Heart right ventricle (tissue), 16 donors: ENCODE data around the gene TNS3. TPM values are rescaled to one million over a fixed set of nuclear protein-coding genes. Genes with fewer than 3 reads are reported as not detected.

Source experiments
- ATAC-seq, 8 donors: fragments of 200-7000 bp; cut with Tn5 transposase; one replicate each; pipeline ENCODE4 v1.9.1; 2020; ENCODE audit warnings: mild to moderate bottlenecking in 8 of 8, moderate library complexity in 8 of 8, moderate number of reproducible peaks in 1 of 8
- DNase-seq, 2 donors: peaks; one replicate each; pipeline ENCODE4 v3.0.0-alpha.2; 2020
- H3K27ac ChIP-seq, 10 donors: fragments of 200-600 bp; sonication (generic) in 2 of 10; one replicate each; pipeline versions ENCODE4 v1.5.0 to v1.8.0; 2020 to 2022; ENCODE audit warnings: mild to moderate bottlenecking in 3 of 10
- H3K27me3 ChIP-seq, 7 donors: fragments of 200-600 bp; one replicate each; pipeline ENCODE4 v1.8.0; 2021 to 2022; ENCODE audit warnings: mild to moderate bottlenecking in 2 of 7
- H3K36me3 ChIP-seq, 9 donors: fragments of 200-600 bp; sonication (generic) in 1 of 9; one replicate each; pipeline versions ENCODE4 v1.5.0 to v1.8.0; 2020 to 2022; ENCODE audit warnings: mild to moderate bottlenecking in 2 of 9
- H3K4me1 ChIP-seq, 9 donors: fragments of 200-600 bp; sonication (generic) in 1 of 9; one replicate each; pipeline versions ENCODE4 v1.5.0 to v1.8.0; 2020 to 2022; ENCODE audit warnings: mild to moderate bottlenecking in 4 of 9
- H3K4me3 ChIP-seq, 10 donors: fragments of 200-600 bp; sonication (generic) in 2 of 10; one replicate each; pipeline versions ENCODE4 v1.5.0 to v1.8.0; 2020 to 2022; ENCODE audit warnings: mild to moderate bottlenecking in 7 of 10, moderate library complexity in 2 of 10
- H3K9me3 ChIP-seq, 11 donors: fragments of 200-600 bp in 10 of 11; sonication (generic) in 2 of 11; one replicate each; pipeline versions ENCODE4 v1.5.0 to v1.8.0; 2013 to 2022; ENCODE audit warnings: mild to moderate bottlenecking in 2 of 11, control low read depth in 1 of 11, moderate library complexity in 1 of 11
- WGBS, 2 donors: extraction: QIAGEN DNeasy Blood & Tissue Kit; methylation state at CpG; one replicate each; pipeline ENCODE4 v1.1.7; 2013; ENCODE audit warnings: inconsistent platforms in 1 of 2; 5-methylcytosine and 5-hydroxymethylcytosine counted together
- intact Hi-C, 10 donors: fragments of 100-400 bp; cut with DNase I; formaldehyde crosslinking; loops; one replicate each; pipeline versions ENCODE4 v1.11.1 to v1.14.2; 2022
- polyA plus RNA-seq, 2 donors: library from polyadenylated mRNA; stranded (reverse); fragments of 200-250 nt; gene quantifications; one replicate each; pipeline ENCODE4 v1.2.3, GENCODE V29; 2013
- total RNA-seq, 10 donors: library from RNA; stranded (reverse); fragmentation: NEBNext Ultra II Directional in 3 of 10; extraction: Animal tissue kit (Norgen Biotek cat#: 25700) in 3 of 10; gene quantifications; one replicate each; pipeline versions ENCODE4 v1.2.1 to v1.2.4, GENCODE V29; 2021 to 2023
- TF ChIP-seq, protein P1 (sequence below), 9 donors: fragments of 200-600 bp; sonication (generic) in 2 of 9; IDR thresholded peaks; one replicate each; pipeline versions ENCODE4 v1.5.0 to v1.8.0; 2021 to 2022; ENCODE audit warnings: antibody characterized with exemption in 9 of 9, mild to moderate bottlenecking in 5 of 9, moderate library complexity in 1 of 9
- donor health status: Arrhythmogenic right ventricular cardiomyopathy.
- donor health status: ischemic (EF 13 %, LVEDD 7.1; RV severe dilation, severe dysfunction).
- donor health status: healthy with polysubstance abuse.
- donor health status: DM: no; HTN: yes; CAD: no.
- donor health status: DM: no; HTN: no; CAD: no.
- donor health status: ischemic (EF 25% LVEDD 6.9; RV normal size, moderate dysfunction).
- donor health status: ischemic (EF 25% LVEDD 5.7; RV mildly dilated, moderate dysfunction).
- donor health status: healthy.
- donor health status: DM: yes; HTN: yes; CAD: no.
- donor health status: Ischemic cardiomyopathy.
- donor health status: ischemic (EF 35%, LVEDD 5.7; RV mildly dilated, moderate dysfunction).
- donor health status: nonischemic (EF 11% LVEDD 7.7; RV severe dilation, severe dysfunction).
- donor health status: DM: yes; HTN: yes; CAD: no.
- donor health status: PGD.
- donor health status: ischemic (EF 29% LVEDD 5.4; RV normal size, mild dysfunction).
- donor health status: nonischemic (EF 23%, LVEDD 6.1; RV moderate dilation, normal function).

TNS3 gene
- total and polyA plus RNA-seq, 12 donors = 6.7 to 74.2 (median 34.0) TPM

GRCh38 chr7:47411281-47411869 lies 170.5 kb downstream of the TNS3 start:
- H3K4me1 ChIP-seq = peaks cover 3 to 20% (median 13%) of the 10 kb centered on the region in 9 donors
- ATAC-seq (no peak), DNase-seq (no peak)
- H3K27me3 ChIP-seq = no peaks in the 10 kb centered on the region
- H3K36me3 ChIP-seq = peaks cover 0 to 98% (median 6%) of the 10 kb centered on the region in 9 donors
- intact Hi-C loops = loop anchor here in 1 of 10 donors (10.0 kb wide), 1 partner anchor 137 kb away; no protein-coding TSS in a partner anchor
- no peak overlapping the region for H3K4me3 ChIP-seq
- H3K27ac ChIP-seq = no peak overlapping the region
- 96 to 97% methylated on average over 18 of the region's 18 CpGs for WGBS, 2 donors
- TF ChIP-seq, protein P1, sequence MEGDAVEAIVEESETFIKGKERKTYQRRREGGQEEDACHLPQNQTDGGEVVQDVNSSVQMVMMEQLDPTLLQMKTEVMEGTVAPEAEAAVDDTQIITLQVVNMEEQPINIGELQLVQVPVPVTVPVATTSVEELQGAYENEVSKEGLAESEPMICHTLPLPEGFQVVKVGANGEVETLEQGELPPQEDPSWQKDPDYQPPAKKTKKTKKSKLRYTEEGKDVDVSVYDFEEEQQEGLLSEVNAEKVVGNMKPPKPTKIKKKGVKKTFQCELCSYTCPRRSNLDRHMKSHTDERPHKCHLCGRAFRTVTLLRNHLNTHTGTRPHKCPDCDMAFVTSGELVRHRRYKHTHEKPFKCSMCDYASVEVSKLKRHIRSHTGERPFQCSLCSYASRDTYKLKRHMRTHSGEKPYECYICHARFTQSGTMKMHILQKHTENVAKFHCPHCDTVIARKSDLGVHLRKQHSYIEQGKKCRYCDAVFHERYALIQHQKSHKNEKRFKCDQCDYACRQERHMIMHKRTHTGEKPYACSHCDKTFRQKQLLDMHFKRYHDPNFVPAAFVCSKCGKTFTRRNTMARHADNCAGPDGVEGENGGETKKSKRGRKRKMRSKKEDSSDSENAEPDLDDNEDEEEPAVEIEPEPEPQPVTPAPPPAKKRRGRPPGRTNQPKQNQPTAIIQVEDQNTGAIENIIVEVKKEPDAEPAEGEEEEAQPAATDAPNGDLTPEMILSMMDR (IDR thresholded peaks at IDR 0.05) = no peak
- H3K9me3 ChIP-seq = no peaks in the 10 kb centered on the region

DNA sequence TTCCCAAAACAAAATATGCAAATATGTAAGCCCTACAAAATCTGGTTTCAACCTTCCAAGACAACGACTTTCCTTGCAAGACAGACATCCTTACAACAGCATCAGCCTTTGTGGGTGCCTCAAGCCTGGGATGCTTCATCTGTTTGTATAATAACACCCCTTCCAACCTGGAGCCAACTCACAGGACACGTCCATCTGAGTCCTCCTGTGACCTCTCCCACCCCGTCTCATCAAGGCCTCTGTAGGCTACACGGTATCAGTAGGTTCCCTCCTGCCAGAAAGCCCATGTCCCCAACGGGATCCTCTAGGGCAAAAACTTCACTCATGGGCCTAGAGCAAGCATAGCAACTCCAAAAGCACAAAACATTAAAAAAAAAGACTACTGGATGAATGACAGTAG lies 173.2 kb downstream of the TNS3 start:
- 73 to 84% methylated on average over 5 of the region's 5 CpGs for WGBS, 2 donors
- TF ChIP-seq, protein P1 (IDR thresholded peaks at IDR 0.05) = no peak
- Histone ChIP-seq H3K27ac (no peak overlapping the region), H3K27me3 (no peaks in the 10 kb centered on the region), H3K9me3 (no peaks in the 10 kb centered on the region), H3K36me3 (peaks cover 0 to 92% (median 6%) of the 10 kb centered on the region in 9 donors), H3K4me1 (peaks cover 12 to 28% (median 17%) of the 10 kb centered on the region in 9 donors), H3K4me3 (no peak overlapping the region)
- DNase-seq (no peak), ATAC-seq (no peak)
- intact Hi-C loops = loop anchor here in 1 of 10 donors (10.0 kb wide), 1 partner anchor 124 kb away; no protein-coding TSS in a partner anchor

- intact Hi-C loops = loop anchor here in 1 of 10 donors (10.0 kb wide), 1 partner anchor 123 kb away; no protein-coding TSS in a partner anchor
- Histone ChIP-seq H3K27ac (no peak overlapping the region), H3K4me1 (peaks cover 12 to 27% (median 17%) of the 10 kb centered on the region in 9 donors), H3K36me3 (peaks cover 0 to 90% (median 6%) of the 10 kb centered on the region in 9 donors), H3K9me3 (no peaks in the 10 kb centered on the region), H3K27me3 (no peaks in the 10 kb centered on the region), H3K4me3 (no peak overlapping the region)
- TF ChIP-seq, protein P1 (IDR thresholded peaks at IDR 0.05) = no peak
- ATAC-seq (no peak), DNase-seq (no peak)
- 96 to 97% methylated on average over 14 of the region's 14 CpGs for WGBS, 2 donors
Observed at GRCh38 chr7:47407821-47408674, 173.9 kb downstream of the TNS3 start.

DNA sequence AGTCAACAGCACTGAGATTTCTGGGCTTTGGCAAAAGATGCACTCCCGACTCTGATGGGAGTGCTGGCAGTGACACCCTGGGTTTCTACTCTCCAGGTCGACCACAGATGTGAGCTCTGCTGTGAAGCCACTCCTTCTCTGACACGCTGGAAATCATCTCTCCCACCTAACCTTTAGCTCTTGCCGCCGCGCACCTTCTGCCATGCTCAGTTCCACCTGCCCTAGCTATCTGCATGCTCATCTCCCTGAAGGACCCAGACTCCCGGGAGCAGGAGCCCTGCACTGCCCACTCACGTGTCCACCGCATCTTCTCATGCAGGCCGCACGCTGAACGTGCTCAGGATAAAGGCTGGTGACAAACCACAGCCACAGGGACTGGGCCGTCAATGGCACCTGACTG lies 174.8 kb downstream of the TNS3 start:
- no peaks in the 10 kb centered on the region for H3K9me3 ChIP-seq
- 90 to 94% methylated on average over 13 of the region's 13 CpGs for WGBS, 2 donors
- intact Hi-C loops = loop anchor here in 1 of 10 donors (10.0 kb wide), 1 partner anchor 122 kb away; no protein-coding TSS in a partner anchor
- no peak for DNase-seq
- peak in 1 of 8 donors; percentile 8 for ATAC-seq
- peaks cover 0 to 91% (median 6%) of the 10 kb centered on the region in 9 donors for H3K36me3 ChIP-seq
- no peaks in the 10 kb centered on the region for H3K27me3 ChIP-seq
- peaks cover 12 to 27% (median 17%) of the 10 kb centered on the region in 9 donors for H3K4me1 ChIP-seq
- no peak overlapping the region for H3K4me3 ChIP-seq
- TF ChIP-seq, protein P1 (IDR thresholded peaks at IDR 0.05) = no peak
- peak overlapping the region in 1 of 10 donors; percentile 59 for H3K27ac ChIP-seq
